HEK293T (cell line): Measurements from ENCODE around the gene BDKRB1.

Experiments
- CTCF ChIA-PET: fragments of 350-600 bp; formaldehyde crosslinking; extraction: SDS; loops from one replicate; lab custom pipeline; 2021; ENCODE audit warnings: antibody characterized with exemption, inconsistent platforms; lab: Yijun Ruan, JAX
- POLR2A ChIA-PET: fragments of 350-600 bp; formaldehyde crosslinking; extraction: SDS; loops from one replicate; lab custom pipeline; 2020; ENCODE audit warnings: antibody characterized with exemption, inconsistent platforms; lab: Yijun Ruan, JAX
- DNase-seq: peaks from one replicate; pipeline ENCODE4 v3.0.0; 2012; ENCODE audit warnings: mixed read lengths; ENCODE audit errors: extremely low spot score
- ARNT ChIP-seq: fragments of 450-650 bp; IDR thresholded peaks from 2 replicates; pipeline ENCODE4 v1.6.1; 2017; ENCODE audit warnings: mild to moderate bottlenecking
- BHLHE40 ChIP-seq: fragments of 450-650 bp; IDR thresholded peaks from 2 replicates; pipeline ENCODE4 v1.6.1; 2016; ENCODE audit warnings: mild to moderate bottlenecking, moderate library complexity, borderline replicate concordance
- CTBP1 ChIP-seq: fragments of 450-650 bp; IDR thresholded peaks from 2 replicates; pipeline ENCODE4 v1.6.1; 2016; ENCODE audit warnings: borderline replicate concordance
- ELF4 ChIP-seq: fragments of 450-650 bp; IDR thresholded peaks from 2 replicates; pipeline ENCODE4 v1.6.1; 2017; ENCODE audit warnings: antibody characterized with exemption
- FOXA1 ChIP-seq: fragments of 450-650 bp; IDR thresholded peaks from 2 replicates; pipeline ENCODE4 v1.6.1; 2016; ENCODE audit warnings: mild to moderate bottlenecking
- FOXK2 ChIP-seq: fragments of 450-650 bp; IDR thresholded peaks from 2 replicates; pipeline ENCODE4 v1.6.1; 2016; ENCODE audit warnings: mild to moderate bottlenecking
- FOXM1 ChIP-seq: fragments of 450-650 bp; IDR thresholded peaks from 2 replicates; pipeline ENCODE4 v1.6.1; 2017; ENCODE audit warnings: mild to moderate bottlenecking, borderline replicate concordance
- HDGF ChIP-seq: fragments of 450-650 bp; IDR thresholded peaks from 2 replicates; pipeline ENCODE4 v1.6.1; 2017; ENCODE audit warnings: antibody characterized with exemption, borderline replicate concordance
- L3MBTL2 ChIP-seq: fragments of 450-650 bp; conservative IDR thresholded peaks from 2 replicates; pipeline ENCODE4 v1.6.1; 2016; ENCODE audit warnings: mild to moderate bottlenecking
- LEF1 ChIP-seq: fragments of 450-650 bp; IDR thresholded peaks from 2 replicates; pipeline ENCODE4 v1.6.1; 2017; ENCODE audit warnings: mild to moderate bottlenecking, borderline replicate concordance
- NFRKB ChIP-seq: fragments of 450-650 bp; IDR thresholded peaks from 2 replicates; pipeline ENCODE4 v1.6.1; 2016; ENCODE audit warnings: mild to moderate bottlenecking, moderate library complexity
- PKNOX1 ChIP-seq: fragments of 450-650 bp; IDR thresholded peaks from 2 replicates; pipeline ENCODE4 v1.6.1; 2016
- SP1 ChIP-seq: fragments of 450-650 bp; IDR thresholded peaks from 2 replicates; pipeline ENCODE4 v1.6.1; 2017
- SUZ12 ChIP-seq: fragments of 450-650 bp; IDR thresholded peaks from 2 replicates; pipeline ENCODE4 v1.6.1; 2016; ENCODE audit warnings: mild to moderate bottlenecking
- TARDBP ChIP-seq: fragments of 450-650 bp; IDR thresholded peaks from 2 replicates; pipeline ENCODE4 v1.6.1; 2016
- ZNF384 ChIP-seq: fragments of 450-650 bp; IDR thresholded peaks from 2 replicates; pipeline ENCODE4 v1.6.1; 2016

Gene BDKRB1

GRCh38 chr14:96287856-96288255 is 31.8 kb downstream of the BDKRB1 start:
- CTCF ChIA-PET, result interaction anchor here (0.9 kb wide), 1 partner anchor 13 kb away, joined by 3 read pairs; no protein-coding TSS in a partner anchor
- no peak for TF ChIP-seq SUZ12
- TF ChIP-seq FOXK2, result no peak
- TF ChIP-seq HDGF, result no peak
- no peak for TF ChIP-seq ELF4
- no peak for TF ChIP-seq NFRKB
- no peak for TF ChIP-seq L3MBTL2
- no peak for TF ChIP-seq FOXA1
- TF ChIP-seq ZNF384, result no peak
- no peak for TF ChIP-seq BHLHE40
- no peak for TF ChIP-seq PKNOX1
- no peak for TF ChIP-seq CTBP1
- no peak for TF ChIP-seq LEF1
- TF ChIP-seq SP1, result no peak
- TF ChIP-seq FOXM1, result no peak
- TF ChIP-seq TARDBP, result no peak
- TF ChIP-seq ARNT, result no peak
- POLR2A ChIA-PET, result no interaction called here
- DNase-seq, result no peak

- TF ChIP-seq FOXA1 (no peak), FOXM1 (no peak), TARDBP (no peak), PKNOX1 (no peak), SUZ12 (no peak), SP1 (no peak), HDGF (no peak), FOXK2 (no peak), ELF4 (no peak), ZNF384 (no peak), L3MBTL2 (no peak), ARNT (no peak), NFRKB (no peak), CTBP1 (no peak), BHLHE40 (no peak), LEF1 (no peak)
- ChIA-PET CTCF (no interaction called here), POLR2A (no interaction called here)
- no peak for DNase-seq
Observed at GRCh38 chr14:96294246-96294645, 38.2 kb downstream of the BDKRB1 start.

- CTCF ChIA-PET, result interaction anchor here (0.6 to 0.7 kb wide), 3 partner anchors 12 to 711 kb away, joined by 3 to 8 read pairs (median 4); no protein-coding TSS in a partner anchor
Observed at GRCh38 chr14:96297000-96297399, 41.0 kb downstream of the BDKRB1 start.

GRCh38 chr14:96297997-96298515 is 42.0 kb downstream of the BDKRB1 start:
- ChIA-PET POLR2A (no interaction called here), CTCF (interaction anchor here (0.6 to 1.0 kb wide), 2 partner anchors 126 to 948 kb away, joined by 3 read pairs; no protein-coding TSS in a partner anchor)
- TF ChIP-seq ELF4, result no peak
- no peak for DNase-seq

More at GRCh38 chr14:96297000-96297399, 41.0 kb downstream of the BDKRB1 start:
- TF ChIP-seq ZNF384 (peak; percentile 66), SP1 (no peak), HDGF (no peak), L3MBTL2 (no peak), SUZ12 (no peak)
- no peak for DNase-seq
- POLR2A ChIA-PET, result no interaction called here

- POLR2A ChIA-PET, result no interaction called here
- CTCF ChIA-PET, result no interaction called here
- no peak for TF ChIP-seq TARDBP
- no peak for TF ChIP-seq FOXA1
- no peak for TF ChIP-seq FOXK2
- no peak for TF ChIP-seq ELF4
- no peak for TF ChIP-seq NFRKB
- TF ChIP-seq L3MBTL2, result no peak
- TF ChIP-seq HDGF, result no peak
- DNase-seq, result no peak
Observed at GRCh38 chr14:96299441-96299840, 43.4 kb downstream of the BDKRB1 start.

GRCh38 chr14:96303981-96304380 is 48.0 kb downstream of the BDKRB1 start:
- ChIA-PET CTCF (no interaction called here), POLR2A (no interaction called here)
- DNase-seq, result no peak
- TF ChIP-seq CTBP1 (no peak), FOXA1 (no peak), FOXK2 (no peak), L3MBTL2 (no peak), ARNT (no peak), PKNOX1 (no peak), SUZ12 (no peak), BHLHE40 (no peak), HDGF (no peak), NFRKB (no peak), LEF1 (no peak)

- CTCF ChIA-PET, result no interaction called here
- TF ChIP-seq FOXK2, result no peak
- TF ChIP-seq PKNOX1, result no peak
- TF ChIP-seq ARNT, result no peak
- TF ChIP-seq ZNF384, result no peak
- TF ChIP-seq FOXM1, result no peak
- no peak for TF ChIP-seq FOXA1
- no peak for TF ChIP-seq TARDBP
- no peak for TF ChIP-seq HDGF
- no peak for TF ChIP-seq NFRKB
- TF ChIP-seq SP1, result no peak
- no peak for TF ChIP-seq ELF4
- no peak for TF ChIP-seq L3MBTL2
- no peak for TF ChIP-seq CTBP1
- TF ChIP-seq SUZ12, result no peak
- TF ChIP-seq BHLHE40, result no peak
- TF ChIP-seq LEF1, result no peak
- peak; percentile 21 for DNase-seq
- POLR2A ChIA-PET, result no interaction called here
Observed at GRCh38 chr14:96304956-96305355, 48.9 kb downstream of the BDKRB1 start.
